Measurements from ENCODE around the gene TMEM126A.
"Not testable (repeated sequence)": the region's sequence is repeated elsewhere in the genome, so short reads cannot be mapped to it uniquely, and the experiment has no call there.

The TMEM126A gene

GRCh38 chr11:85647604-85648299 lies at the start of gene TMEM126A:
TMEM126A (plus strand) TSS chr11:85647967; CDS start chr11:85650256, 2,289 bp downstream.
- DNase-seq (ENCODE audit: low read depth), result no peak

GRCh38 chr11:85599083-85599482 lies 48.7 kb upstream of the TMEM126A start:
- DNase-seq (ENCODE audit: low read depth), result no peak

GRCh38 chr11:85602526-85603213 lies 45.1 kb upstream of the TMEM126A start:
- no peak for DNase-seq (ENCODE audit: low read depth)

- DNase-seq (ENCODE audit: low read depth), result no peak
These were observed 44.5 kb upstream of the TMEM126A start for GRCh38 chr11:85603220-85603619.

GRCh38 chr11:85606237-85606636 lies 41.5 kb upstream of the TMEM126A start:
- DNase-seq (ENCODE audit: low read depth), result not testable (repeated sequence)

- not testable (repeated sequence) for DNase-seq (ENCODE audit: low read depth)
These were observed 39.1 kb upstream of the TMEM126A start for GRCh38 chr11:85608621-85609020.

- not testable (repeated sequence) for DNase-seq (ENCODE audit: low read depth)
These were observed 38.5 kb upstream of the TMEM126A start for GRCh38 chr11:85609286-85609685.

- DNase-seq (ENCODE audit: low read depth), result not testable (repeated sequence)
These were observed 36.1 kb upstream of the TMEM126A start for GRCh38 chr11:85611643-85612042.

- no peak for DNase-seq (ENCODE audit: low read depth)
These were observed 28.3 kb upstream of the TMEM126A start for GRCh38 chr11:85619499-85619898.

GRCh38 chr11:85620256-85620655 lies 27.5 kb upstream of the TMEM126A start:
- no peak for DNase-seq (ENCODE audit: low read depth)

GRCh38 chr11:85626496-85626895 lies 21.3 kb upstream of the TMEM126A start:
- DNase-seq (ENCODE audit: low read depth), result no peak

GRCh38 chr11:85627332-85627997 lies 20.3 kb upstream of the TMEM126A start, which contains the start of gene DLG2:
DLG2 (minus strand) TSS chr11:85627344.
- no peak for DNase-seq (ENCODE audit: low read depth)

- peak; percentile 88 for DNase-seq (ENCODE audit: low read depth)
These were observed 19.6 kb upstream of the TMEM126A start, which contains the start of gene TMEM126B for GRCh38 chr11:85627998-85628770. TMEM126B (plus strand) TSS chr11:85628593; CDS start chr11:85628608, 15 bp downstream.

- DNase-seq (ENCODE audit: low read depth), result no peak
These were observed 18.9 kb upstream of the TMEM126A start for GRCh38 chr11:85628771-85629341.

- DNase-seq (ENCODE audit: low read depth), result no peak
These were observed 13.0 kb upstream of the TMEM126A start for GRCh38 chr11:85634747-85635146.

- no peak for DNase-seq (ENCODE audit: low read depth)
These were observed 4.6 kb upstream of the TMEM126A start for GRCh38 chr11:85643191-85643614.

GRCh38 chr11:85647078-85647477 lies 689 bp upstream of the TMEM126A start:
- no peak for DNase-seq (ENCODE audit: low read depth)

- DNase-seq (ENCODE audit: low read depth), result no peak
These were observed 3.4 kb downstream of the TMEM126A start for GRCh38 chr11:85651118-85651517.

GRCh38 chr11:85652786-85653447 lies 5.2 kb downstream of the TMEM126A start:
- no peak for DNase-seq (ENCODE audit: low read depth)

- not testable (repeated sequence) for DNase-seq (ENCODE audit: low read depth)
These were observed 6.6 kb downstream of the TMEM126A start for GRCh38 chr11:85654343-85654742.

GRCh38 chr11:85656777-85657176 lies 9.0 kb downstream of the TMEM126A start:
- no peak for DNase-seq (ENCODE audit: low read depth)
